ENCODE measurements around the gene ADISSP.

Gene ADISSP

GRCh38 chr20:3766422-3767109, 987 bp downstream of the ADISSP start:
- no peak for DNase-seq (ENCODE audit: low read depth)
- TF ChIP-seq CTCF (IDR thresholded peaks at IDR 0.05; ENCODE audit: control insufficient read depth, extremely low read depth, insufficient read depth) = no peak
- peak overlapping the region; percentile 82 for H3K4me3 ChIP-seq (ENCODE audit: low read depth, low read length)

DNA sequence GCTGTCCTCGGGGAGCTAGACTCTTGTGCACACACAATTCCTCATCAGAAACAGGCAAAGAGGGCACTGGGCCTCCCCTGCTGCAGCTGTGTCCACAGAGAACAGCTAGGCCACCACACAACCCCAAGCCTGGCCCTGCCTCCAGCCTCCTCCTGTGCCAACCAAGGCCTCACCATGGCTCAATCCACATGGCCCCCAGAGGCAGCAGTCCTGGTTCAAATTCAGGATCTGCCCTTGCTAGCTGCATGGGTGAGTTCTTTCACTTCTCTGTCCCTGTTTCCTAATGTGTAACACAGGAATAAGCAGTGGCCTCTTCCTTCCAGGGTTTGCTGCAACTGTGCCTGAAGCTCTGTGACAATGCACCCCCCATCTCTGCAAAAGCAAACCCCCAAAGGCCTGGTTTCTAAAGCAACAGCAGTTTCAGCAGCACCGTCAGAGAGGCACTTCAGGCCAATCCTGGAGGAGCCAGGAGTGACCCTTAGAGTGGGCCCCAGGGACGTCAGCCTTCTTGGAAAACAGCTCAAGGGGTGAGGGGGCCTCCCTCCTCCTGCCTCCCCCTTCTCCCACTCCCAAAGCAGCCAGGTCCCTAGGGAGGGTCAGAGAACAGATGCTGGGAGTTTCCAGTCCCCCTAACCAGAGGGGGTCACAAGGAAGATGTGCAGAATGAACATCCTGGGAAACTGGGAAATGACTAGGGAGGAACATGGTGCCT, 2.2 kb downstream of the ADISSP start:
- TF ChIP-seq CTCF (IDR thresholded peaks at IDR 0.05; ENCODE audit: control insufficient read depth, extremely low read depth, insufficient read depth) = no peak
- no peak for DNase-seq (ENCODE audit: low read depth)
- no peak overlapping the region for H3K4me3 ChIP-seq (ENCODE audit: low read depth, low read length)

DNA sequence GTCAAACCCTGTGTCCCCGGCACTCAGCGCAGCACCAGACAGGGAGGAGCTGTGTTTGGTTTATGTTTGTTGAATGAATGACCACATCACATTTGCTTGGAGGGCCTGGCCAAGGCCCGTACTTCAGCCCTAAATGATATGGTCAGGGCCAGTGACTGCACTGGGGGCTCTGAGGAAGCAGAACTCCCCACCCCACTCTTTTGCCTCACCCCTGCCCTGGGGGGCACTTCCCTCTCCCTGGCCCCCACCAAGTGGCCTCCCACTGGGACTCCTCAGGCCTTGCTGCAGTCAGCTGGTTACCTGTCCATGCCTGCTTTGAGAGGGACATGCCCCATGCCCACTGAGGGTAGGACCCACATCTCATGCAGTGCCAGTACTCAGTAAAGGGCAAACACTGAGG, 2.9 kb downstream of the ADISSP start:
- no peak for DNase-seq (ENCODE audit: low read depth)
- no peak for TF ChIP-seq CTCF (IDR thresholded peaks at IDR 0.05; ENCODE audit: control insufficient read depth, extremely low read depth, insufficient read depth)
- H3K4me3 ChIP-seq (ENCODE audit: low read depth, low read length) = no peak overlapping the region

- H3K4me3 ChIP-seq (ENCODE audit: low read depth, low read length) = no peak overlapping the region
- no peak for TF ChIP-seq CTCF (IDR thresholded peaks at IDR 0.05; ENCODE audit: control insufficient read depth, extremely low read depth, insufficient read depth)
- DNase-seq (ENCODE audit: low read depth) = no peak
Measured at GRCh38 chr20:3763671-3764601, 3.6 kb downstream of the ADISSP start.

DNA sequence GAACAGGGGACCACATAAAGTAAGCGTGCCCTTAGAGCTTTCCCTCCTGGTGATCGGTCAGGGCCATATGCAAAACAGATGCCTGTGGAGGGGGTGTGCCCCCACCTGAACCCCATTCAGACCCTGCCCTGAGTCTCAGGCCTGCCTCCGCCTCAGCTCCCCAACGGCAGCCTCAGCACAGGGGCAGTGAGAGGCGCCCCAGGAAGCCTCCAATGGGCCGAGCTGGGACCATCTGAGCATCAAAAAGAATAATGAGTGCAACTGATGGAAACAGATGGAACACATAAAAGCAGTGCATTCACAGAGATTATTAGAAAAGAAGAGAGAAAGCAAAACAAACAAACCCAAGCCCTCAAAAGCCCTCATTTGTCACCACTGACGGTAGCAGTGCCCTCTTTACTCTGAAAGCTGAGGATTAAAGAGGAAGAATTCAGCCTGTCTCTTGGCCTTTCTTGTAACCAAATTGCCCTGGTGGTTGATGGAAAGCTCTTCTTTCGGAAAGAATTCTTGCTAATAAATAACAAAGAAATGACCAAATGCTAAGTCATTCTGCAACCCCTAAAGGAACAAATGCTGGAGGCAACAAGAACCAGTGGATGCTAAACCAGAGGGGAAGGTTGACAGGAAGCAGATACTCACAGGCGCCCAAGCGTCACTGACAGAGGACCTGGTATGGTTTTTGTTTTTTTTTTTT, 6.8 kb downstream of the ADISSP start:
- no peak for DNase-seq (ENCODE audit: low read depth)
- TF ChIP-seq CTCF (IDR thresholded peaks at IDR 0.05; ENCODE audit: control insufficient read depth, extremely low read depth, insufficient read depth) = no peak
- H3K4me3 ChIP-seq (ENCODE audit: low read depth, low read length) = no peak overlapping the region

- DNase-seq (ENCODE audit: low read depth) = no peak
- TF ChIP-seq CTCF (IDR thresholded peaks at IDR 0.05; ENCODE audit: control insufficient read depth, extremely low read depth, insufficient read depth) = no peak
- H3K4me3 ChIP-seq (ENCODE audit: low read depth, low read length) = no peak overlapping the region
Measured at GRCh38 chr20:3759884-3760283, 7.7 kb downstream of the ADISSP start.
